ENCODE results near the gene PDIA5.

GRCh38 chr3:123021388-123021787 lies 45.4 kb upstream of the PDIA5 start:
- TF ChIP-seq CTCF (conservative IDR thresholded peaks at IDR 0.05) (no peak), ZFX (IDR thresholded peaks at IDR 0.05) (no peak)
